ENCODE results near the gene GRAP2.
A peak's percentile ranks its signal among the peaks of the same experiment; 100 is the strongest.

Gene GRAP2

GRCh38 chr22:40021401-40022000 lies 120.6 kb downstream of the GRAP2 start:
- DNase-seq, result peak; percentile 22

GRCh38 chr22:40022536-40023240 lies 121.8 kb downstream of the GRAP2 start:
- DNase-seq, result peak; percentile 41

Measured in left hindlimb (tissue), 1 donor.